Testis (tissue), 2 donors: ENCODE results near the gene CPLX4.

Experiments
- POLR2A ChIP-seq: fragments of 450-650 bp; IDR thresholded peaks from one replicate; pipeline ENCODE4 v1.6.1; 2017; ENCODE audit warnings: antibody characterized with exemption, mild to moderate bottlenecking, moderate library complexity
- TF ChIP-seq, protein P1 (sequence below), 3 experiments: fragments of 450-650 bp in 2 of 3; fragments of 200-600 bp in 1 of 3; sonication (generic) in 1 of 3; IDR thresholded peaks; one replicate each; pipeline ENCODE4 v1.5.1; 2016 to 2019; ENCODE audit warnings: antibody characterized with exemption in 3 of 3, mild to moderate bottlenecking in 2 of 3, moderate library complexity in 1 of 3

DNA sequence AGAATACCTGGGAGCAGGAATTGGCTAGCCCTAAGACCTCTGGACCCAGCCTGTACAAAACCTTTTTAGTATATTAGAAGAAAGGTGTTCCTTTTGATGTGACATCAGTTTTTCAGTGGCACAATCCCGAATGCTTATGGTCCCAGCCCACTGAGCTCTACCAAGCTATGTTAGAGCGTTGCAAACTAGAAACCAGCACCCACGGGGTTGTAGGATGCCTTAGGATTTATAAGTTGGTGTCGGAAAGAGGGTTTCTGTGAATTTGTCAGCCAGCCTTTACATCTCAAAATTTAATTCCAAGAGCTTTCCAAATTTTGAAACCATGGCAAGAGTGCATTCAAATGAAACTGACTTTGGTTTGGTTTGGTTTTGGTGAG, 41.1 kb upstream of the CPLX4 start:
- TF ChIP-seq, protein P1, sequence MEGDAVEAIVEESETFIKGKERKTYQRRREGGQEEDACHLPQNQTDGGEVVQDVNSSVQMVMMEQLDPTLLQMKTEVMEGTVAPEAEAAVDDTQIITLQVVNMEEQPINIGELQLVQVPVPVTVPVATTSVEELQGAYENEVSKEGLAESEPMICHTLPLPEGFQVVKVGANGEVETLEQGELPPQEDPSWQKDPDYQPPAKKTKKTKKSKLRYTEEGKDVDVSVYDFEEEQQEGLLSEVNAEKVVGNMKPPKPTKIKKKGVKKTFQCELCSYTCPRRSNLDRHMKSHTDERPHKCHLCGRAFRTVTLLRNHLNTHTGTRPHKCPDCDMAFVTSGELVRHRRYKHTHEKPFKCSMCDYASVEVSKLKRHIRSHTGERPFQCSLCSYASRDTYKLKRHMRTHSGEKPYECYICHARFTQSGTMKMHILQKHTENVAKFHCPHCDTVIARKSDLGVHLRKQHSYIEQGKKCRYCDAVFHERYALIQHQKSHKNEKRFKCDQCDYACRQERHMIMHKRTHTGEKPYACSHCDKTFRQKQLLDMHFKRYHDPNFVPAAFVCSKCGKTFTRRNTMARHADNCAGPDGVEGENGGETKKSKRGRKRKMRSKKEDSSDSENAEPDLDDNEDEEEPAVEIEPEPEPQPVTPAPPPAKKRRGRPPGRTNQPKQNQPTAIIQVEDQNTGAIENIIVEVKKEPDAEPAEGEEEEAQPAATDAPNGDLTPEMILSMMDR (IDR thresholded peaks at IDR 0.05) = no peak
- TF ChIP-seq POLR2A = no peak
